Chondrocyte (in vitro differentiated cells): ENCODE results near the gene BCL2. TPM values are rescaled to one million over a fixed set of nuclear protein-coding genes. Genes with fewer than 3 reads are reported as not detected.

Source experiments
- DNase-seq: peaks from one replicate; pipeline ENCODE4 v3.0.0; 2021; ENCODE audit warnings: mixed read lengths, low spot score
- H3K27ac Mint-ChIP-seq: one replicate; pipeline ENCODE4 v1.8.0; 2021; ENCODE audit warnings: mild to moderate bottlenecking, moderate library complexity, mixed read lengths; ENCODE audit not compliant: unreplicated experiment
- H3K27me3 Mint-ChIP-seq: 2 replicates; pipeline ENCODE4 v1.8.0; 2021; ENCODE audit warnings: low read depth, mixed read lengths
- H3K36me3 Mint-ChIP-seq: 2 replicates; pipeline ENCODE4 v1.8.0; 2021; ENCODE audit warnings: low read depth, mixed read lengths
- H3K4me1 Mint-ChIP-seq: 2 replicates; pipeline ENCODE4 v1.8.0; 2021; ENCODE audit warnings: low read depth, mild to moderate bottlenecking, mixed read lengths
- H3K4me3 Mint-ChIP-seq: one replicate; pipeline ENCODE4 v1.8.0; 2021; ENCODE audit warnings: mild to moderate bottlenecking, moderate library complexity, mixed read lengths; ENCODE audit not compliant: unreplicated experiment
- H3K9me3 Mint-ChIP-seq: 2 replicates; pipeline ENCODE4 v1.8.0; 2021; ENCODE audit warnings: low read depth, mixed read lengths
- total RNA-seq: library from RNA; stranded (reverse); gene quantifications from 3 replicates; pipeline ENCODE4 v1.2.1, GENCODE V29; 2021
- TF ChIP-seq, protein P1 (sequence below): fragments of 200-600 bp; sonication (generic); IDR thresholded peaks from 2 replicates; pipeline ENCODE4 v1.5.0; 2021; ENCODE audit warnings: antibody characterized with exemption, mild to moderate bottlenecking, moderate library complexity

BCL2 gene
- total RNA-seq, 1 donor from 2014 or later, result 8.6 TPM

DNA sequence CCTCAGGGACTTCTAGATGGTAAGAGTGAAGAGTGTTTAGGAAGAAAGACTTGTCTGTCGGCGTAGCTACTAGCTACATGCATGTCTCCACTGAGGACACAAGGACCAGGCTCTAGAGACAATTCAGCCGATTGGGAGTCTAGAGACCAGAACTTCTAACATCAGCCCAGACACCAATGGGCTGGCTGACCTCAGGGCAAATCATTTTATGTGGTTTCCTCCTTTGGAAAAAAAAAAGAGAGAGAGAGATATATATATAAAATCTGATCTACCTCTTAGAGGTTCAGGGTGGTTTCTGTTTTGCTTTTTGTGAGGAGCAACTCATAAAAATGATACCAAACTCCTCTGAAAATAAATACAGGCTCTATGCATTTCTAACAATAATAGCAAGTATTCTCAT, 212.8 kb downstream of the BCL2 start:
- TF ChIP-seq, protein P1, sequence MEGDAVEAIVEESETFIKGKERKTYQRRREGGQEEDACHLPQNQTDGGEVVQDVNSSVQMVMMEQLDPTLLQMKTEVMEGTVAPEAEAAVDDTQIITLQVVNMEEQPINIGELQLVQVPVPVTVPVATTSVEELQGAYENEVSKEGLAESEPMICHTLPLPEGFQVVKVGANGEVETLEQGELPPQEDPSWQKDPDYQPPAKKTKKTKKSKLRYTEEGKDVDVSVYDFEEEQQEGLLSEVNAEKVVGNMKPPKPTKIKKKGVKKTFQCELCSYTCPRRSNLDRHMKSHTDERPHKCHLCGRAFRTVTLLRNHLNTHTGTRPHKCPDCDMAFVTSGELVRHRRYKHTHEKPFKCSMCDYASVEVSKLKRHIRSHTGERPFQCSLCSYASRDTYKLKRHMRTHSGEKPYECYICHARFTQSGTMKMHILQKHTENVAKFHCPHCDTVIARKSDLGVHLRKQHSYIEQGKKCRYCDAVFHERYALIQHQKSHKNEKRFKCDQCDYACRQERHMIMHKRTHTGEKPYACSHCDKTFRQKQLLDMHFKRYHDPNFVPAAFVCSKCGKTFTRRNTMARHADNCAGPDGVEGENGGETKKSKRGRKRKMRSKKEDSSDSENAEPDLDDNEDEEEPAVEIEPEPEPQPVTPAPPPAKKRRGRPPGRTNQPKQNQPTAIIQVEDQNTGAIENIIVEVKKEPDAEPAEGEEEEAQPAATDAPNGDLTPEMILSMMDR, result no peak
- no peak for DNase-seq
- H3K27ac Mint-ChIP-seq, result no peak overlapping the region
- peaks cover 4% of the 10 kb centered on the region for H3K9me3 Mint-ChIP-seq
- no peaks in the 10 kb centered on the region for H3K36me3 Mint-ChIP-seq
- no peak overlapping the region for H3K4me3 Mint-ChIP-seq
- peaks cover 21% of the 10 kb centered on the region for H3K4me1 Mint-ChIP-seq
- no peaks in the 10 kb centered on the region for H3K27me3 Mint-ChIP-seq

DNA sequence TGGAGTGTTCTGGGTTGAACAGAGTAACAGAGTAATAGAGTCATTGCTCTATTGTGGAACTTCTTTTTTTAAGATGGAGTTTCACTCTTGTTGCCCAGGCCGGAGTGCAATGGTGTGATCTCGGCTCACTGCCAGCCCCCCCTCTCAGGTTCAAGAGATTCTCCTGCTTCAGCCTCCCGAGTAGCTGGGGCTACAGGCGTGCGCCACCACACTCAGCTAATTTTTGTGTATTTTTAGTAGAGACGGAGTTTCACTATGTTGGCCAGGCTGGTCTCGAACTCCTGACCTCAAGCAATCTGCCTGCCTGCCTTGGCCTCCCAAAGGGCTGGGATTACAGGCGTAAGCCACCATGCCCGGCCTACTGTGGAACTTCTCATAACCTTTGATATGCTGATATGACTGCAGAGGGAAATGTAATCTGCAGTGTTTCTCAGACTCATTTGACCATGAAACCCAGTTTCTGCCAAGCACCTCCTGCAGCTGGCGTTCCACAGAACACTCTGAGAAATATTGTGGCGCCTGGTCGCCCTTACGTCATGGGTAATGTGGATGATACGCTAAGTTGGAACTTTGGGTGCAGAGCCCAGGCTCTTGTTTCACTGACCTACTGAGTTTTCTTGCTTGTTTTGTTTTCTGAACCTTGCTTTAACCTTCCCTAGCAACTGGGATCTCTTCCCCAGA, 213.8 kb downstream of the BCL2 start:
- Mint-ChIP-seq H3K27ac (no peak overlapping the region), H3K27me3 (peaks cover 2% of the 10 kb centered on the region), H3K4me3 (no peak overlapping the region), H3K9me3 (peaks cover 4% of the 10 kb centered on the region), H3K4me1 (peaks cover 13% of the 10 kb centered on the region), H3K36me3 (no peaks in the 10 kb centered on the region)
- TF ChIP-seq, protein P1, result no peak
- DNase-seq, result no peak

DNA sequence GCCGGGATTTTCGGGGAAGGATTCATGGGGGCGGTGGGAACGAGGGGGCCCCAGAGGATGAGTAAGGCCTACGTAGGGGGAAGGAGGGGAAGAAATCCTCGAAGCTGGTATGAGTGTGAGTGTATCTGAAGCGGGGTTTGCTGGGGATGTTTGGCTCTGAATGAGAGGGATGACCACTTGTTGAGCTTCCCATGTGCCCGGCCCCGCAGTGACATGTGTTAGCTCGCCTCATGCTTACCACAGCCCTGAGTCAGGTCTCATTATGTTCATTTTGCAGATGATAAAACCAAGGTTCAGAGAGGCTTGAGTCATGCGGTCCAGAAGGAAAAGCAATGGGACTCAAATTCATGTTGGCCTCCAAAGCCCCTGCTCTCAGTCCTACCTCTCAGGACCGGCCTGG, 214.7 kb downstream of the BCL2 start:
- H3K36me3 Mint-ChIP-seq, result no peaks in the 10 kb centered on the region
- DNase-seq, result no peak
- H3K4me1 Mint-ChIP-seq, result peaks cover 13% of the 10 kb centered on the region
- peaks cover 4% of the 10 kb centered on the region for H3K9me3 Mint-ChIP-seq
- H3K27me3 Mint-ChIP-seq, result peaks cover 4% of the 10 kb centered on the region
- TF ChIP-seq, protein P1, result no peak
- no peak overlapping the region for H3K27ac Mint-ChIP-seq
- H3K4me3 Mint-ChIP-seq, result no peak overlapping the region

DNA sequence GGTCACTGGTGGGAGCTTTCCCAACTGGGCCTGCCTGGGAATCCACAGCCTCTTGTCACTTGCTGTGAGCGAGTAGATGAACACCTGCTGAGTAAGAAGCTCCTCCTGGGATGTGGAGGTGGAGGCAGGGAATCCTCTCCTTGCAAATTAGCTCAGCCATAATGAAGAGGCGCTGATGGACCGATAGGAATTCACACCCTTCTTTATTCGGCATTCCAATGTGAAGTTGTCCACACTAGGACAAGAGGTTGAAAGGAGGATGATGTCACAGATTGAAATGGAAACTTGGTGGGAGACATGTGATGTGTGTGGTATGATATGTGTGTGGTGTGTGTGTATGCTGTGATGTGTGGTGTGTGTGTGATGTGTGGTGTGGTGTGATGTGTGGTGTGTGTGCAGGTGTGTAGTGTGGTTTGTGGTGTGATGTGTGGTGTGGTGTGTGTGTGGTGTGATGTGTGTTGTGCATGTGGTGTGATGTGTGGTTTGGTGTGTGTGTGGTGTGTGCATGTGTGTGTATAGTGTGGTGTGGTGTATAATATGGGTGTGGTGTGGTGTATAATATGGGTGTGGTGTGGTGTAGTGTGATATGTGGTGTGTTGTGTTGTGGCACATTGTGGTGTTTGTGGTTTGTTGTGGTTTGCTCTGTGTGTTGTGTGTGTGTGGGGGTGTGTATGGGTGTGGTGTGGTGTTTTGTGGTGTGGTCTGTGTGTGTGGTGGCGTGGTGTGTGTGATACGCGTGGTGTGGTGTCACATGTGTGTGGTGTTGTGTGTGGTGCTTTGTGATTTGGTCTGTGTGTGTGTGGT, 216.4 kb downstream of the BCL2 start:
- Mint-ChIP-seq H3K9me3 (peaks cover 4% of the 10 kb centered on the region), H3K4me1 (peaks cover 13% of the 10 kb centered on the region), H3K27ac (no peak overlapping the region), H3K36me3 (no peaks in the 10 kb centered on the region), H3K27me3 (peaks cover 4% of the 10 kb centered on the region), H3K4me3 (no peak overlapping the region)
- TF ChIP-seq, protein P1, result no peak
- no peak for DNase-seq

DNA sequence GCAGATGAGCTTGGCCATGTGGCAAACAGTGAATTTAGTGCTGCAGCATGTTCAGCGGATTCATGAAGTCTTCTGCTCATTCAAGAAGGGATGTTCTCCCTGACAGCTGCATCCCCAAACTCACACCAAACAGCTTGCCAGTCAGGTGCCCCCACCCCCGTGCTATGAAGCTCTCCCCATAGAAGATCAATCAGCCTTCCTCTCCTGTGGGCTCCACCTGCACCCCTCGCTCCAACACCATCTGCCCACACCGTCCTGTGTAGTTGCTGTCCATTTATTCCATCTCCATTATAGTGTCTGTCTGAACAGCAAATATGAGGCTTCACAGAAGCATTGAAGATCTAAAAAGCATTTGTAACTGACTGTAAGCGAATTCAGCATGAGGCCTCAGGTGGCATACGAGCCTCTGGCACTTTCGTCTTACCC, 218.9 kb downstream of the BCL2 start:
- H3K27me3 Mint-ChIP-seq, result peaks cover 7% of the 10 kb centered on the region
- H3K27ac Mint-ChIP-seq, result no peak overlapping the region
- no peak for DNase-seq
- H3K9me3 Mint-ChIP-seq, result peaks cover 4% of the 10 kb centered on the region
- H3K36me3 Mint-ChIP-seq, result no peaks in the 10 kb centered on the region
- no peak overlapping the region for H3K4me3 Mint-ChIP-seq
- peaks cover 11% of the 10 kb centered on the region for H3K4me1 Mint-ChIP-seq
- TF ChIP-seq, protein P1, result no peak
